ENCODE measurements around the gene TARP.

TARP gene

DNA sequence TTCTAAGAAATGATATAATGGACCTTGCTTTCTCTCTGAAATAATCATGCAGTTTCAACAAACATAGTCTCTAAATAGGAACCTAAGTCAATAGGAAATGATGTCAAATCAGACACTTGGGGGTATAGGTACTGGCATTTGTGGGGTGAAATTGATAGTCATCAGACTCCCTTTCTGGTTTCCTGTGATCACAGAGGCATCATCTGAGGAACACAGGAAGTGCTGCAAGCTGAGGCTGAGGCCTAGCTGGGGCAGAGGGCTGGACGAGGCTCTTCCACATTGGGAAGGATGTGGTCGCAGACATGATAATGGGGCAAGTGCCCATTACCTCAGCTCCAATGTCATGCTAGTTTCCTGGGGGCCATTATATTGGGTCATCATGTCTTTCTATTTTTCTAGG, 33.5 kb upstream of the TARP start:
- Mint-ChIP-seq H3K27ac (no peak overlapping the region), H3K36me3 (ENCODE audit: low read depth) (no peaks in the 10 kb centered on the region), H3K27me3 (ENCODE audit: low read depth) (no peaks in the 10 kb centered on the region), H3K4me1 (no peaks in the 10 kb centered on the region), H3K9me3 (no peaks in the 10 kb centered on the region), H3K4me3 (no peak overlapping the region)
- TF ChIP-seq, protein P1, sequence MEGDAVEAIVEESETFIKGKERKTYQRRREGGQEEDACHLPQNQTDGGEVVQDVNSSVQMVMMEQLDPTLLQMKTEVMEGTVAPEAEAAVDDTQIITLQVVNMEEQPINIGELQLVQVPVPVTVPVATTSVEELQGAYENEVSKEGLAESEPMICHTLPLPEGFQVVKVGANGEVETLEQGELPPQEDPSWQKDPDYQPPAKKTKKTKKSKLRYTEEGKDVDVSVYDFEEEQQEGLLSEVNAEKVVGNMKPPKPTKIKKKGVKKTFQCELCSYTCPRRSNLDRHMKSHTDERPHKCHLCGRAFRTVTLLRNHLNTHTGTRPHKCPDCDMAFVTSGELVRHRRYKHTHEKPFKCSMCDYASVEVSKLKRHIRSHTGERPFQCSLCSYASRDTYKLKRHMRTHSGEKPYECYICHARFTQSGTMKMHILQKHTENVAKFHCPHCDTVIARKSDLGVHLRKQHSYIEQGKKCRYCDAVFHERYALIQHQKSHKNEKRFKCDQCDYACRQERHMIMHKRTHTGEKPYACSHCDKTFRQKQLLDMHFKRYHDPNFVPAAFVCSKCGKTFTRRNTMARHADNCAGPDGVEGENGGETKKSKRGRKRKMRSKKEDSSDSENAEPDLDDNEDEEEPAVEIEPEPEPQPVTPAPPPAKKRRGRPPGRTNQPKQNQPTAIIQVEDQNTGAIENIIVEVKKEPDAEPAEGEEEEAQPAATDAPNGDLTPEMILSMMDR (IDR thresholded peaks at IDR 0.05; ENCODE audit: unreplicated experiment in 3 of 3), result no peak

- TF ChIP-seq, protein P1 (IDR thresholded peaks at IDR 0.05; ENCODE audit: unreplicated experiment in 3 of 3), result no peak
- Mint-ChIP-seq H3K36me3 (ENCODE audit: low read depth) (no peaks in the 10 kb centered on the region), H3K4me1 (no peaks in the 10 kb centered on the region), H3K4me3 (no peak overlapping the region), H3K27ac (no peak overlapping the region), H3K27me3 (ENCODE audit: low read depth) (no peaks in the 10 kb centered on the region), H3K9me3 (no peaks in the 10 kb centered on the region)
Measured at GRCh38 chr7:38306171-38306570, 32.7 kb upstream of the TARP start.

GRCh38 chr7:38303866-38304265, 30.4 kb upstream of the TARP start:
- Mint-ChIP-seq H3K36me3 (ENCODE audit: low read depth) (no peaks in the 10 kb centered on the region), H3K4me3 (no peak overlapping the region), H3K4me1 (no peaks in the 10 kb centered on the region), H3K9me3 (no peaks in the 10 kb centered on the region), H3K27ac (no peak overlapping the region), H3K27me3 (ENCODE audit: low read depth) (no peaks in the 10 kb centered on the region)
- TF ChIP-seq, protein P1 (IDR thresholded peaks at IDR 0.05; ENCODE audit: unreplicated experiment in 3 of 3), result no peak

- no peak overlapping the region for H3K27ac Mint-ChIP-seq
Measured at GRCh38 chr7:38300175-38300574, 26.7 kb upstream of the TARP start.

DNA sequence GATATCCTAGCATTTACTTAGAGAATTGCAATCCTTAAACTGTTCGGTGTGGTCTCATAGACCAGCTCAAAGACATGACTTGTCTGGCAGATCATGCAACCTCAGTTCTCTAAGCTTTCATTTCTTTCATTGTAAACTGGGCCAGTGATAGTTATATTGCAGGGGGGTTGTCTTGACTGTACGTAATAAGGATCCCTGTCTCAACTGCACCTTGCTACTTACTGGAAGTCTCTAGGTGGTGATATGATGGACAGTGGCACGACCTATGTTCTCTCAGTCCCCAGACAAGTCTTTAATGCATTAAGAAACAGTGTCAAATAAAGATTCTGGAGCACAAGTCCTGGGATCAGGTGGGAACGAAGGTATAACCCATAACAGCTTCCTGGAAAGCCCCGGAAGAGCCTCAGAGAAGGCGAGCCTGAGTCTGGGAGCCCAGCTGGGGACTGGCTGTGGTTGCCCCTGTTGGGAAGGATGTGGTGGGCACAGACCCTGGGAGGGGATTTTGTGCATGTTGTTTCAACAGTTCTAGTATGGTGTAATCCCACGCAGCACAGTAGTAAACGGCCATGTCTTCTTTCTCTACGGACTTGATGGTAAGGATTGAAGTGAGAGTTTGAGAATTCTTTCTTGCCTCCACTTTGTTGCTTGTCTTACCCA, 26.0 kb upstream of the TARP start:
- no peak overlapping the region for H3K4me3 Mint-ChIP-seq
- H3K9me3 Mint-ChIP-seq, result no peaks in the 10 kb centered on the region
- TF ChIP-seq, protein P1 (IDR thresholded peaks at IDR 0.05; ENCODE audit: unreplicated experiment in 3 of 3), result no peak
- H3K36me3 Mint-ChIP-seq (ENCODE audit: low read depth), result no peaks in the 10 kb centered on the region
- no peaks in the 10 kb centered on the region for H3K27me3 Mint-ChIP-seq (ENCODE audit: low read depth)
- H3K4me1 Mint-ChIP-seq, result no peaks in the 10 kb centered on the region
- H3K27ac Mint-ChIP-seq, result no peak overlapping the region

More at GRCh38 chr7:38300175-38300574, 26.7 kb upstream of the TARP start:
- H3K36me3 Mint-ChIP-seq (ENCODE audit: low read depth), result no peaks in the 10 kb centered on the region
- no peaks in the 10 kb centered on the region for H3K4me1 Mint-ChIP-seq
- H3K4me3 Mint-ChIP-seq, result no peak overlapping the region
- H3K9me3 Mint-ChIP-seq, result no peaks in the 10 kb centered on the region
- no peaks in the 10 kb centered on the region for H3K27me3 Mint-ChIP-seq (ENCODE audit: low read depth)
- TF ChIP-seq, protein P1 (IDR thresholded peaks at IDR 0.05; ENCODE audit: unreplicated experiment in 3 of 3), result no peak

Data from nephron (organoid).